GM19372 (cell line): Measurements from ENCODE around the gene LMNA.
"Not testable (repeated sequence)": the region's sequence is repeated elsewhere in the genome, so short reads cannot be mapped to it uniquely, and the experiment has no call there.

ENCODE experiments used
- ATAC-seq: cut with Tn5 transposase; IDR thresholded peaks from one replicate; pipeline ENCODE4 v1.9.1; 2021; ENCODE audit warnings: mild to moderate bottlenecking, low read depth, moderate library complexity; ENCODE audit not compliant: unreplicated experiment

Gene LMNA

DNA sequence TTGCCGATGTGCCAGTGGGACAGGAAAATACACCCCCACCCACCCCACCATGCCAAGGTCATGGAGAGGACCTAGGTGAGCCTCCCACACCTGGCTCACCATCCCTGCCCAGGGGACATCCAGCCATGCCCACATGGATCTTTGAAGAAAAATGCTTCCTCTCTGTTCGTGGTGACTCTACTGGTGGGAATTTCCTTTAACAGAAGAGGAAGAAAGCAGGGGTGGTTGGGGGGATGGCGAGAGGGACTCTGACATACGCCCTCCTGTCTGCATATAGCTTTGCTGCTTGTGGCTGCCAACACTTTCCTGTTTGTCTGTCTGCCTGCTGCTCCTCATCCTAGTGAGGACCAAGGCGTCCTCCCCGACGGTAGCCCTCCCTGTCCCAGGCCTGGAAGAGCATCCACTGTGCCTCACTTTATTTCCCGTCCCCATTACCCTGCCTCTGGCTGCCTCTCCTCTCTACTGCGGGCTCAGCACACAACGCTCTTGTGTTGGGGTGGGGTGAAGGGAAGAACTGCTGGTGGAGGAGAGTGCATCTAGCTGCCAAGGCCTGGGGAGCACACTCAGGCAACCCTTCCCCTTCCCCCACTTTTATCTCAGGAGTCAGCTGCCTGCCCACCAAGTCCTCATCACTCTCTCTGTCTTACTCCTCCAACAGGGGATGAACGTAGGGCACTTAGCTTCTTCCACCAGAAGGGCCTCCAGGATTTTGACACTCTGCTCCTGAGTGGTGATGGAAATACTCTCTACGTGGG lies 41.4 kb downstream of the LMNA start:
- no peak for ATAC-seq

DNA sequence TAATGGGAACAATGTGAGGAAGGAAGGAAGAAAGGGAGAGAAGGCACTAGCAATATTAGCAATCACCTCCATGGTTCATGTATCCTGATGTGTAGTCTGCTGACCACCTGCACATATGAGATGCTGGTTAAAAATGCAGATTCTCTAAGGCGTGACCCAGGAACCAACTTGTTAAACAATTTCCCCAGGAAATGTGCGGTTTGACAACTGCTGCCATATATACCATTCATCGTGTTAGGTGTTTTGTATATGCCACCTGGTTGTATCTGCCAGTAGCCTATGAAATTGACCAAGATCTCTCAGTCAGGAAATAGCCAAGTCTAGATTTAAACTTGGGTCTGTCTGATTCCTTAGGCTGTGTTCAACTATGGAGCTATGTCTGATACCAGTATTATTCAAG lies 43.0 kb downstream of the LMNA start:
- ATAC-seq = no peak

DNA sequence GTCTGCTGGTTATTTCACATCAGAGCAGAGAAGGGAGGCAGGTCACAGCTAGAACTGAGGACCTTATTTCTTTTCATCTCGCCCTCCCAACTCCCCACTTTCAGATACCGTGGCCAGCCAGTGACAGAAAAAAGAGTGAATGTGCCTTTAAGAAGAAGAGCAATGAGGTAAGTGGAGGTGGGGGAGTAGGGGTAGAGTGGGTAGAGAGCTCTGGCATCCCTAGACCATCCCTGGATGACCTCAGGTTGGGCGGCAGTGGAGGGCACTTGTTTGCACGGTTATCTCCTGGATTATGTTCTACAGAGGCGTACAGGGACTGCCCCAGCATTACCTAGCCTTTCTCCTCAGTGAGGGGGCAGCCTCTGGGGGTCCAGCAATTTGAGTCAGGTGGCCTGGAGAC lies 43.5 kb downstream of the LMNA start:
- ATAC-seq = no peak

DNA sequence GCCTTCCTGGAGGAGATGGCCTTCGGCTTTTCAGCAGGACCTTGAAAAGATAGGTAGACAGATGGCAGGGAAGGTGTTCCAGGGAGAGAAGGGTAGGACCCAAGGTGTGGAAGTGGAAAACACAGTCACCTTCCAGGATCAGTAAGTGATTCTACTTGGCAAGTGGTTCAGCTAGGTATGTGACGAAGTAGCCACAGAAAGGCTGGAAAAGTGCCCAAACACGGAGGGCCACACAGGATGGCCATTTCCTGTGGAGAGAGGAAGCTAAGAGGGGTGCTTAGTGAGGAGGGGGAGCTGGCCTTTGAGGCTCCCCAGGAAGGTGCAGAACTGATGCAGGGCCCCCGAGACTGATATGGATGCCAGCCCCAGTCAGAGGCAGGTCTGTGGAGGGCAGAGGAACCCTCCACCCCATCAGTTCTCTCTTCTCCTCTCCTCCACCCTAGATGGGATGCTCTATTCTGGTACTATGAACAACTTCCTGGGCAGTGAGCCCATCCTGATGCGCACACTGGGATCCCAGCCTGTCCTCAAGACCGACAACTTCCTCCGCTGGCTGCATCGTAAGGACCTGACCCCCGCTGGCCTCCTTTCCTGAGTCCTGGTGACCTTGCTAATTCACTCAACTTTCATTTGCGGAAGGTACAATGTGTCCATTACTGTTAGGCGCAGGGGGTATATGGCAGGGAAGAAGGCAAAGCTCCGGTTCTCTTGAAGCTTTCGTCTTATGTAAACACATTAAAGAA lies 45.7 kb downstream of the LMNA start:
- ATAC-seq = no peak

DNA sequence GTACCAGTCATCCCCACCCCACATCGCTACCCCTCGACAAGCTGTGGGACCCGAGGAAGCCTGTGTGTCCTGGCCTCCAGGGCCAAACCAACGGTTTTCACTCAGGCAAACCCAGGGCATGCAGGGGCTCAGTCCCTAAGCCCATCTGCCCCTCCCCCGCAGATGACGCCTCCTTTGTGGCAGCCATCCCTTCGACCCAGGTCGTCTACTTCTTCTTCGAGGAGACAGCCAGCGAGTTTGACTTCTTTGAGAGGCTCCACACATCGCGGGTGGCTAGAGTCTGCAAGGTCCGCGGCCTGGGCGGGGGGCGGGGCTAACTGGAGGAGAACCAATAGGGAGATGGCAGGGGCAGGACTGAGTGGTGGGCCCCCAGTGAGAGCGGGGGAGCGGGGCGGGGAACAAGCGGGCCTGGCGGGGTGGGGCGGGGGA lies 46.2 kb downstream of the LMNA start:
- ATAC-seq = no peak

DNA sequence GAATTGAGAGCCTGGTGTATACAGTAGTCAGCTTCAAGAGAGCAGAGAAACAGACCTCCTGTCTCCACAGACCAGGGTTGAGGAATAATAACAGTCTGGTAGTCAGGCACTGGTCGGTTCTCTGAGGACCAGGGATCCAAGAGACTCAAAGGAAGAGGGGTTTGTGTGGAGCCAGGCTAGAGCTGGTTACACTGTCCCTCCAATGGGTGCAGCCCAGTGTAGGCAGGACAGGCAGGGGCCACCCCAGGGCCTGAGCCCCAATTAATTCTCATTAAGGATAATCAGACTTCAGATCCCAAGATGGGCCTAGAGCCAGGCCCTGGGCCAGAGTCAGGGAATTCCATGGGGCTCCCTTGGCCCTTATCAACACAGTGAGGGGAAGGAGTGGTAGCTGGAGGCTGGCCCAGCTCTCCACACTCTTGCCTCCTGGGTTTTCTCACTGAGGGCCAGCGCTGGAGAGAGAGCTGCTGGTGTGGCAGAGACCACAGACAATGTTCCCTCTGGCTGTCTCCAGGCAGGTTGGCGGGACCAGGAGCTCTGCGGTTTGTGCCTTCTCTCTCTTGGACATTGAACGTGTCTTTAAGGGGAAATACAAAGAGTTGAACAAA lies 48.0 kb downstream of the LMNA start:
- ATAC-seq = no peak

DNA sequence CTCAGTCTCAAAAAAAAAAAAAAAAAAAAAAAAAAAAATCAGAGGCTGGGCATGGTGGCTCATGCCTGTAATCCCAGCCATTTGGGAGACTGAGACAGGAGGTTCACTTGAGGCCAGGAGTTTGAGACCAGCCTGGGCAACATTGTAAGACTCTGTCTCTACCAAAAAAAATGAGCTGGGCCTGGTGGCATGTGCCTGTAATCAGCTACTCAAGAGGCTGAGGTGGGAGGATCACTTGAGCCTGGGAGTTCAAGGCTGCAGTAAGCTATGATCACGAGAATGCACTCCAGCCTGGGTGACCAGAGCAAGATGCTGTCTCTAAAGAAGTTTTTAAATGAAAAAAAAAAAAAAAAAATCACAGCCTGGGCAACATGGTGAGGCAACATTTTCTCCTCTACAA lies 49.2 kb downstream of the LMNA start:
- ATAC-seq = no peak

DNA sequence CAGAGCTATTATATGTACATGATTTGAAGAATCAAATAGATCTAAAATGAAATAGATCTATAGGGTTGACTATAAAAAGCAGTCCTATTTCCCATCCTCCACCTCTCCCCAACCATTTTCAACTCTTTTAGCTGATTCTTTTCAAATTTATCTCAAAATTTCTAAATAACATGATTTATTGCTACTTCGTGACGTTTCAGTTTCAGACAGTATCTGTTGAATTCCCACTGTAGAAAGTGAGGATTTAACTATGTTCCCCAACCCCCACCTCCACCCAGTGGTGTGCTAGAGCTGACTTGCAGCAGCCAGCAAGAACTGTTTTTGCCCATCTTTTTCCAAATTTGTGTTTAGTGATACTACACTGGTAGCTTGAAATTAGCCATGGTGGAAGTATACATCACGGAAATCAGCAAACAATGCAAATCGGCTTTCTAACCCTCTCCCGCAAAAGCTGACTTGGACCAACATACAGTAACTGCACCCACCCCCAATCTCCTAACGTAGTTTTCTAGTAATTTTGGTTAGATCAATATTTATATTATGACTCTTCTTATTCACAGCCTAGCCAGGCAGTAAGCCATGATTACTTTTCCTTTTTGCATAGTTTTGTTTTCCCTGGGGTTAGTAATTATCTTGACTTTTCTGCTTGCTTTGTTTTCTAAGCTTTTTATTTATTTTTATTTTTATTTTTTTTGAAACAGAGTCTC lies 49.8 kb downstream of the LMNA start:
- no peak for ATAC-seq

DNA sequence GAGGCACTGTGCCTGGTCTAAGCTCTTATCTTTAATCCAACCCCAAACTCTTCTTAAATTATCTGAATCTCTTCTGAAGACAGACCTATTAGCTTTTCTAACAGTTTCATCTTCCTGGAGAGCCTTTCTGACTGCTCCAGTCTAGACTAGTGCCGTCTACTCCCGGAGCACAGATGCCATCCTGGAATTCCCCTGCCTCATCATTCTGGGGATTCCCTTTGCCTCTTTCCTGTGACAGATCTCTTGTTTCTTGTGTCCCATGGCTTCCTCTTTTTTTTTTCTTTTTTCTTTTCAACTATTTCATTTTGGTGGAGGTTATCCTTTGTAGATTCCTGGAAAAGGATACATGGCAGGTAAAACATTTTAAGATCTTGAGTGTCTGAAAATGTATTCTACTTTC lies 50.6 kb downstream of the LMNA start:
- no peak for ATAC-seq

DNA sequence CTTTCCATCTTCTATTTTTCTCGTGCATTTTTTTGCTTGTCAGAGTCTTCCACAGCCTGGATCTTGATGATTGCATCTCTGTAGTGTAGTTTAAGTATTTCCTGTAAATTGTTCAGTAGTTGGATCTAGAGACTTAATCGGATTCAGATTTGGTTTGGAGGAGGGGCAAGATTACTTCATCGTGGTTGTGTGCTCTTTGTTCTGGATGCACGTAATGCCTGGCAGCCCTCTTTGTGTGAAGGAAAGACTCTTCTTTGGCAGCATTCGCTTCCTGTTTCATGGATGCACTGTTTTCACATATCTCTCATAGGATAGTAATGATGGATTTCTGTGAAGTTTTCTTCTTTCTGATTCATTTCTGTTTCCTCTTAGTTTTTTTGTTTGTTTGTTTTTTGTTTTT lies 53.0 kb downstream of the LMNA start:
- no peak for ATAC-seq

DNA sequence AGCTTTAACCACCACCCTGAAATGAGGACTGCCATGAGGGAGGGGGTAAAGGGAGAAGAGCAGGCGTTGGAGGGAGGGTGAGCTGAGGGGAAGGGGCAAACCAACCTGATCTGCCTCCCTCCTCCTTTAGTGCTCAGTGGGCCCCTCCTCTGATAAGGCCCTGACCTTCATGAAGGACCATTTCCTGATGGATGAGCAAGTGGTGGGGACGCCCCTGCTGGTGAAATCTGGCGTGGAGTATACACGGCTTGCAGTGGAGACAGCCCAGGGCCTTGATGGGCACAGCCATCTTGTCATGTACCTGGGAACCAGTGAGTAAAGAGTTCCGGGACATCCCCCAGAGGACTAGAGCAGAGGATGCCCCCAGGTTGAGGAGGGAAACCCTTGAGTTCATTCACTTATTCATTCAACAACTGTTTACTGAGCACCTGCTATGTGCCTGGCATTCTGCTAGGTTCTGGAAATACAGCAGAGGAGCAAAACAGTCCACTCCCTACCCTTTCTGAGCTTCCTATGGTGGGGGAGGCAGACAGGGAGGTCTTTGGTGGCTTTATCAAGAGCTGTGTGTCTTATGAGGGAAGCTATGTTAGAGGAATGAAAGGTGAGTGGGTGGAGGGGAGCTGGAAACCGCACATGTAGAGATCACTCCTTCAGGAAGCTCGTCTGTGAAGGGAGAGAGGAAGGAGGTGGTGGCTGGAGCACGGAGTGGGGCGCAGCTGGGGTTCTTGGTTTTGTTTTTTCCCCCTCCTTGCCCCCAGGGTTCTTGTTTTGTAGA lies 58.4 kb downstream of the LMNA start:
- ATAC-seq = no peak

DNA sequence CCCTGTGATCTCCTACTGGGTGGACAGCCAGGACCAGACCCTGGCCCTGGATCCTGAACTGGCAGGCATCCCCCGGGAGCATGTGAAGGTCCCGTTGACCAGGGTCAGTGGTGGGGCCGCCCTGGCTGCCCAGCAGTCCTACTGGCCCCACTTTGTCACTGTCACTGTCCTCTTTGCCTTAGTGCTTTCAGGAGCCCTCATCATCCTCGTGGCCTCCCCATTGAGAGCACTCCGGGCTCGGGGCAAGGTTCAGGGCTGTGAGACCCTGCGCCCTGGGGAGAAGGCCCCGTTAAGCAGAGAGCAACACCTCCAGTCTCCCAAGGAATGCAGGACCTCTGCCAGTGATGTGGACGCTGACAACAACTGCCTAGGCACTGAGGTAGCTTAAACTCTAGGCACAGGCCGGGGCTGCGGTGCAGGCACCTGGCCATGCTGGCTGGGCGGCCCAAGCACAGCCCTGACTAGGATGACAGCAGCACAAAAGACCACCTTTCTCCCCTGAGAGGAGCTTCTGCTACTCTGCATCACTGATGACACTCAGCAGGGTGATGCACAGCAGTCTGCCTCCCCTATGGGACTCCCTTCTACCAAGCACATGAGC lies 62.2 kb downstream of the LMNA start:
- no peak for ATAC-seq

DNA sequence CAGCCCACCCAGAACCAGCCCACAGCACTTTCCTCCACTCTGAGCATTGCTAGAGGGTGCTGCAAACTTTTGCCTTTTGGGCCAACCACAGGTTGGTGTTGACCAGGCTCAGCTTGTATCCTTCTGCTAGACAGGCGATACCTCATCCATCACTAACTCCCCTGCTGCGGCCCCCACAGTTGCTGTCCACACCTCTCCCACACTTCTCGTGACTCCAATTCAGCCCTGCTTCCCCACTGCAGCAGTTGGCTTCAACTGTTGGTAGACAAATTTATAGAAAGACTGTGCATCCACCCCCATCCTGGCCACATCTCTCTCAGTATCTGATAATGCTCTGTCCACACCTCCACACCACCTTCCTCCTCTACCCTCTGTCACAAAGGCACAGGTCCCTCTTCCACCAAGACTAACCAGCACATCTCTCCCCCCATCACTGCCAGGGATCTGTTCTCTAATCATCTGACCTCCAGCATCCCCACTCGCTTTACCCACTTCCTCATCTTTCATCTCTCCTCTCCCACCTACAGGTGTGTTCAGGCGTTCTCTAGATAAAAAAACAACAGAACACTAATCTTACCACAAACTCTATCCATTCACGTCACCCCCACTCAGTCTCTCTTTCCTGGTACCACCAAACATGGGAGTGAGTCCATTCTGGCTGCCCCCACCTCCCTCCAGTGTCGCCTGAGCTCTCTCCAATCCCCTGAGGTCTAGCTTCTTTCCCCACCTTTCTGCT lies 63.6 kb downstream of the LMNA start:
- no peak for ATAC-seq

DNA sequence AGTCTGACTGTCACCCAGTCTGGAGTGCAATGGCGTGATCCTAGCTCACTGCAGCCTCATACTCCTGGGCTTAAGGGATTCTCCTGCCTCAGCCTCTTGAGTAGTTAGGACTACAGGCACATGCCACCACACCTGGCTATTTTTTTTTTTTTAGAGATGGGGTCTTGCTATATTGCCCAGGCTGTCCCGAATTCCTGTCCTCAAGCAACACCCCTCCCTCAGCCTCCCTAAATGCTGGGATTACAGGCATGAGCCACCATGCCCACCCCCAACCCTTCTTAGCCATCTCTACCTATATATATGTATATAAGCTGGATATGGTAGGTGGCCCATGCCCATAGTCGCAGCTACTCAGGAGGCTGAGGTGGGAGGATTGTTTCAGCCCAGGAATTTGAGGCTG lies 66.0 kb downstream of the LMNA start:
- no peak for ATAC-seq

DNA sequence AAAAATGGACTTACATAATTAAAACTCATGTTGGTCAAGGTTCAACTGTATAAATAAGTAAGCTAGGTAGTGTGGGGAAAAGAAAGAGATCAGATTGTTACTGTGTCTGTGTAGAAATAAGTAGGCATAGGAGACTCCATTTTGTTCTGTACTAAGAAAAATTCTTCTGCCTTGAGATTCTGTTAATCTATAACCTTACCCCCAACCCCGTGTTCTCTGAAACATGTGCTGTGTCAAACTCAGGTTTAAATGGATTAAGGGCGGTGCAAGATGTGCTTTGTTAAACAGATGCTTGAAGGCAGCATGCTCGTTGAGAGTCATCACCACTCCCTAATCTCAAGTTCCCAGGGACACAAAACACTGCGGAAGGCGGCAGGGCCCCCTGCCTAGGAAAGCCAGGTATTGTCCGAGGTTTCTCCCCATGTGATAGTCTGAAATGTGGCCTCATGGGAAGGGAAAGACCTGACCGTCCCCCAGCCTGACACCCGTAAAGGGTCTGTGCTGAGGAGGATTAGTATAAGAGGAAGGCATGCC lies 66.9 kb downstream of the LMNA start:
- not testable (repeated sequence) for ATAC-seq

DNA sequence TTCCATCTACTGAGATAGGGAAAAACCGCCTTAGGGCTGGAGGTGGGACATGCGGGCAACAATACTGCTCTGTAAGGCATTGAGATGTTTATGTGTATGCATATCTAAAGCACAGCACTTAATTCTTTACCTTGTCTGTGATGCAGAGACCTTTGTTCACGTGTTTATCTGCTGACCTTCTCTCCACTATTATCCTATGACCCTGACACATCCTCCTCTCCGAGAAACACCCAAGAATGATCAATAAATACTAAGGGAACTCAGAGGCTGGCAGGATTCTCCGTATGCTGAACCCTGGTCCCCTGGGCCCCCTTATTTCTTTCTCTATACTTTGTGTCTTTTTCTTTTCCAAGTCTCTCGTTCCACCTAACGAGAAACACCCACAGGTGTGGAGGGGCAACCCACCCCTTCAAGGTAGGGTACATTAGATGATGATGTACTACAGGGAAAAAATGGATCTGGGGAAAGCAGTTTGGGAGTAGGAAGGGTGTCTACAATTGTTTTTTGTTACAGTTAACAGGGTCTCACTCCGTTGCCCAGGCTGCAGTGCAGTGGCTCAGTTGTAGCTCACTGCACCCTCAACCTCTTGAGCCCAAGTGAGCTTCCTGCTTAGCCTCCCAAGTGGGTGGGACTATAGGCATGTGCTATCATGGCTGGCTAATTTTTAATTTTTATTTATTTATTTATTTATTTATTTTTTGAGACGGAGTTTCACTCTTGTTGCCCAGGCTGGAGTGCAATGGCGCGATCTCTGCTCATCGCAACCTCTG lies 67.7 kb downstream of the LMNA start:
- not testable (repeated sequence) for ATAC-seq

DNA sequence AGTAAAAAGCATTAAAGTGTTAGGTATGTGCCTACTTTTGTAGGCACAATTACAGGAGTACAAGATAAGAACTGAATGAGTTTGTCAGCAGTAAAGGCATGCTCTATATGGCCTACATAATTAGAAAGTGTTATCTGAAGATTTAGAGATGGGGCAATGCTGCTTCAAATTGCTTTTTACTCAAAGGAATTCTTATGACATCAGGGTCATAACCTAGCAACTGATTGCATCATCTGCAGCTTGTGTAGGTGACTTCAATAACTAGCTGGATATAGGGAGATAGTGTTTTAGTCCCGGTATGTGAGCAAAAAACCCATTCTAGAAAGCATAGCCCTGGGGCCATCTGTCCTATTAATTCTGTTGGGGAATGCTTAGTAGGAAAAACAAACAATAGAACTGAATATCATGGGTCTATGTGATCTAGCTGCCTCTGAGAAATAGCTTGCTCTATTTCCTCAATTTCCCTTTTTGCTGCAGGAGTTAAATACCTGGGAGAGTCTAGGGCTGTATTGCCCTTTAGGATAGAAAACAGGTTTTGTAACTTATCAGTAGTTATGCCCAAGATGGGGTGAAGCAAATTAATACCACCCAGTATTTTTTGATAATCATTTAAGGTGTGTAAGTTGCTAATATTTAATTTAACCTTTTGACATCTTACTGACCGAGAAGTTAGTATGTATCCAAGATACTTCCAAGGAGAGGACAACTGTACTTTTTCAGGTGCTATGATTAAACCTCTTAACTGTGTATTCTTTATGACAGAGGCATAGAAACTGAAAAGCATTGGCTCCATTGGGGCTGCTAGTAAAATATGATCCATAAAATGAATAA lies 72.1 kb downstream of the LMNA start:
- ATAC-seq = not testable (repeated sequence)
